ENCODE results near the gene DNAJA2. TPM values are rescaled to one million over a fixed set of nuclear protein-coding genes. Genes with fewer than 3 reads are reported as not detected.

Gene DNAJA2
- total RNA-seq, 2 experiments from 2014 or later: 55.6 to 70.2 TPM

DNA sequence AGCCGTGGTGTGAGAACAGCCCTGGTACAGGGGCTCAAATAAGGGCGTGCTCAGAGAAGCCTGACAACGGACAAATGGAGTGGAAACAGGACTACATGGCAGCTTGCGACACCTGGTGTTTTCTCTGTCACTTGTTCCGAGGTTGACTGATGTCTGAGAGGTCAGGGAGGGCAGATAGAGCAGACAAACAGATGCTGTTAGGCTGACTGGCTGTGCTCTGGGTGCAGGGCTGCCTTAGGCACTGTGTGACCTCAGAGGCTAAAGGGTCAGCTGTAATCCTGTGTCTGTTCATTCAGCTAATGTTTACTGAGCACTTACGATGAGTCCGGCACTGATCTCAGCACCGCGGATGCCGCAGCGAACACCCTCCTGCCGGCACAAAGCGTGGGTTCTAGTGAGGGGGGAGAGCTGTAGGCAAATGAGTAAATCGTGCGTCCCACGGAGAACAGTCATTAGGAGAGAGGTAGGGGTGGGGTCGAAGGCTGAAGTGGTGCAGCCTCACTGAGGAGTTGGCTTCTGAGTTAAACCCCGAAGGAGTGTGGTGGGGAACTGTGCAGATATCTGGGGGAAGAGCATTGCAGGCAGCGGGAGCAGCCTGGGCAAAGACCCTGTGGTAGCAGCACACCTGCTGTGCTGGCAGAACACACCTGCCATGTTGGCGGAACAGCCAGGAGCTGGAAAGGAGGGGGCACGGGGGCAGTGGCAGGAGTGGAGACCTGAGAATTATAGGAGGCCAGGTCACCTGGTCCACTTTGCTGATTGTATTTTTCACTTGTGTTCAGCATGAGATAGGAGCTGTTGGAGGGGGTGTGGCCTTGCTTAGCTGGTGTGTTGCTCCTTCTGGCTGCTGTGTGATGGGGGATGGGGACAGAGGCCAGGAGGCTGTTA, 54.3 kb downstream of the DNAJA2 start:
- CTCF ChIA-PET: interaction anchor here (1.6 to 2.6 kb wide), 3 partner anchors 11 to 65 kb away, joined by 4 to 13 read pairs (median 9); no protein-coding TSS in a partner anchor
- Mint-ChIP-seq H3K27me3 (no peaks in the 10 kb centered on the region), H3K27ac (no peak overlapping the region)

DNA sequence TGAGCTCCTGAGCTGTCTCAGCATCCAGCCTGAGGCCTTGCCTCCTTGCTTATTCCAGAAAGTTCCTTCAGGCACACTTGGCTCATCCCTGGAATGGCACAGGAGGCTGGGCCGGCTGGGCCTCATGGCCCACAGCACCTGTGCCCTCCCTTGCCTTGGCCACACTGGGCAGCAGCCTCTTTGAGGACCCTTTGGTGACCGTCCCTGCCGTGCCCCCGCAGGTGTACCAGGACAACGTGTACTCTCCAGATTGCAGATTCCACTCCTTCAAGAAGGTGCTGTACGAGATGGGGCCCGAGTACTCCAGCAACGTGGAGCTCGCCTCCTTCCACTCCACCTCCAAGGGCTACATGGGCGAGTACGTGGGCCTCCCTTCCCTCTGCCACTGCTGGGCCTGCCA, 55.1 kb downstream of the DNAJA2 start:
- DNase-seq (no peak), ATAC-seq (no peak)
- Mint-ChIP-seq H3K27ac (no peak overlapping the region), H3K4me3 (no peak overlapping the region), H3K27me3 (no peaks in the 10 kb centered on the region), H3K36me3 (peaks cover 13% of the 10 kb centered on the region), H3K9me3 (ENCODE audit: low read depth) (no peaks in the 10 kb centered on the region), H3K4me1 (no peaks in the 10 kb centered on the region)
- CTCF ChIA-PET: interaction anchor here (2.6 kb wide), 1 partner anchor 12 kb away, joined by 13 read pairs; no protein-coding TSS in a partner anchor

More for the DNA sequence above, 54.3 kb downstream of the DNAJA2 start:
- DNase-seq: no peak
- H3K4me1 Mint-ChIP-seq: no peaks in the 10 kb centered on the region
- no peak for ATAC-seq
- H3K36me3 Mint-ChIP-seq: peaks cover 13% of the 10 kb centered on the region
- H3K9me3 Mint-ChIP-seq (ENCODE audit: low read depth): no peaks in the 10 kb centered on the region
- H3K4me3 Mint-ChIP-seq: no peak overlapping the region

DNA sequence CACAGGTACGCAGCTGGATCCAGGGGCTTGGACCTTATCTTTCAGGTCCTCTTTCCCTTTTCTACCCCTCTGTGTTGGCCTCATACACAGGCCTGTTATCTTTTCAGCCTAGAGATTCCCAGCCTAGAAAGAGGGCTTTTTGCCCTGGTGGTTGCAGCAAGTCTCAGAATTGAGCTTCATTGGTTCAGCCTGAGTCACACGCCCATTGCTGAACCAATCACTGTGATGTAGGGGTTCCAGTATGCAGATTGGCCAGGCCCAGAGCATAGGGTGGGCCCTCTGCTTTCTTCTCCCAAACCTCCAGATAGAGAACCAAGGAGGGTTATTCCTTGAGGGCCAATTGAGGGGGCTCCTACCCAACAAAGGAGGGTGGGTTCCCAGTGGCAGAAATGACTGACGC, 56.5 kb downstream of the DNAJA2 start:
- H3K36me3 Mint-ChIP-seq: peaks cover 12% of the 10 kb centered on the region
- no peaks in the 10 kb centered on the region for H3K9me3 Mint-ChIP-seq (ENCODE audit: low read depth)
- H3K4me3 Mint-ChIP-seq: no peak overlapping the region
- no peaks in the 10 kb centered on the region for H3K4me1 Mint-ChIP-seq
- H3K27me3 Mint-ChIP-seq: no peaks in the 10 kb centered on the region
- CTCF ChIA-PET: interaction anchor here (0.6 to 2.6 kb wide), 5 partner anchors 9 to 106 kb away, joined by 3 to 13 read pairs (median 3); no protein-coding TSS in a partner anchor
- H3K27ac Mint-ChIP-seq: no peak overlapping the region
- ATAC-seq: no peak
- DNase-seq: no peak

DNA sequence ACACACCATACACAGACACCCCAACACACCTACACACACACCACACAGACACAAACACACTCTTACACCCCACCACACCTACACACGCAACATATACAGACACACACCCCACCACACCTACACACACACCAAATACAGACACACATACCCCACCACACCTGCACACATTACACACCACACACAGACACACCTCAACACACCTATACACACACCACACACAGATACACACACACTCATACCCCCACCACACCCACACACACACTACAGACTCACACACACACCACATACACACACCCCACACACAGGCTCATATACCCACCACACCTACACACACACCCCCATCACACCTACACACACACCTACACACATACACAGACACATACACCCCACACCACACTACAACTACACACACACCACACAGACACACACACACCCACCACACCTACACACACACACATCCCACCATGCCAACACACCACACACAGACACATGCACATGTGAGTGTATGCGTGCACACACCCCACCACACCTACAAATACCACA, 57.9 kb downstream of the DNAJA2 start:
- H3K9me3 Mint-ChIP-seq (ENCODE audit: low read depth): no peaks in the 10 kb centered on the region
- ATAC-seq (no peak), DNase-seq (no peak)
- H3K36me3 Mint-ChIP-seq: peaks cover 13% of the 10 kb centered on the region
- H3K27ac Mint-ChIP-seq: no peak overlapping the region
- CTCF ChIA-PET: no interaction called here
- H3K27me3 Mint-ChIP-seq: no peaks in the 10 kb centered on the region
- H3K4me3 Mint-ChIP-seq: no peak overlapping the region
- H3K4me1 Mint-ChIP-seq: peaks cover 6% of the 10 kb centered on the region

DNA sequence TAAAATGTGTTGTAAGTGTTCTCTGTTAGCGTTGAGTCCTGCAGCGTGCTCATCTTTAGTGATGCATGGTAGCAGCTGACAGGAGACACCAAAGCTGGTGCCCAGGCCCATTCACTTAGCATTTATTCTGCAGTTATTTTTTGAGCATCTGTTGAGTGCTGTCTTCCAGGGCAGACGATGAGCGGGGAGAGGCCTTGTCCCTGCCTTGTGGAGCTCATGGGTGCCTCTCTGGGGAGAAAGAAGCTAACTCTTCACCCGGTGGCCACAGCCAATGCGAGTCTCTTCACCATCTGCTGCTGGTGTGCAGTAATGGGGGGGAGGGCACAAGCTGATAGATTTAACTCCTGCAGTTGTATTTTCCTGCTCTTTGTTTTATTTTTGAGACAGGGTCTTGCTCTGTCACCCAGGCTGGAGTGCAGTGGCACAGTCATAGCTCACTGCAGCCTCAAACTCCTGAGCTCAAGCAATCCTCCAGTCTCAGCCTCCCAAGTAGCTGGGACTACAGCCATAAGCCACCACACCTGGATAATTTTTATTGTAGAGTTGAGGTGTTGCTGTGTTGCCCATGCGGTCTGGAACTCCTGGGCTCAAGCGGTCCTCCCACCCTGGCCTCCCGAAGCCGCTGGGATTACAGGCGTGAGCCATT, 58.8 kb downstream of the DNAJA2 start:
- DNase-seq (no peak), ATAC-seq (no peak)
- no peaks in the 10 kb centered on the region for H3K9me3 Mint-ChIP-seq (ENCODE audit: low read depth)
- H3K36me3 Mint-ChIP-seq: peaks cover 13% of the 10 kb centered on the region
- no peak overlapping the region for H3K27ac Mint-ChIP-seq
- no peaks in the 10 kb centered on the region for H3K27me3 Mint-ChIP-seq
- CTCF ChIA-PET: no interaction called here
- H3K4me1 Mint-ChIP-seq: peaks cover 6% of the 10 kb centered on the region
- no peak overlapping the region for H3K4me3 Mint-ChIP-seq

DNA sequence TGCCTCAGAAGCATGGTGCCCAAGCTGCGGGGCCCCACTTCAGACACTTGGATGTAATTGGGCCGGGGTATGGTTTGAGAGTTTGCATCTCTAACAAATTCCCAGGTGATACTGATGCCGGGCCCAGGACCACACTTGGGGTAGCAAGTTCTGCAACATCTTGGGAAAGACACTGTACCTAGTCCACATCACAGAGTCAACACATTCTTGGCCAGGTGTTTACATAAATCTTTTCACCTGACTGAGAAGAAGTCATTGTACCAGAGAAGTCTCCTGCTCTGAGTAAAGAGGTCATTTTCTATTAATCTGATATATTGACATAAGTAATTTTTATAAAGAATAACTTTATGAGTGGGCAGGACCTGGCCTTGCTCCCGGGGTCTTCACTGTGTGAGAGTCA, 61.8 kb downstream of the DNAJA2 start:
- Mint-ChIP-seq H3K4me3 (no peak overlapping the region), H3K27me3 (no peaks in the 10 kb centered on the region), H3K4me1 (peaks cover 13% of the 10 kb centered on the region), H3K36me3 (peaks cover 11% of the 10 kb centered on the region), H3K27ac (no peak overlapping the region), H3K9me3 (ENCODE audit: low read depth) (no peaks in the 10 kb centered on the region)
- no peak for DNase-seq
- ATAC-seq: no peak
- CTCF ChIA-PET: interaction anchor here (1.7 to 9.1 kb wide), 2 partner anchors 18 to 59 kb away, joined by 4 to 97 read pairs; no protein-coding TSS in a partner anchor

DNA sequence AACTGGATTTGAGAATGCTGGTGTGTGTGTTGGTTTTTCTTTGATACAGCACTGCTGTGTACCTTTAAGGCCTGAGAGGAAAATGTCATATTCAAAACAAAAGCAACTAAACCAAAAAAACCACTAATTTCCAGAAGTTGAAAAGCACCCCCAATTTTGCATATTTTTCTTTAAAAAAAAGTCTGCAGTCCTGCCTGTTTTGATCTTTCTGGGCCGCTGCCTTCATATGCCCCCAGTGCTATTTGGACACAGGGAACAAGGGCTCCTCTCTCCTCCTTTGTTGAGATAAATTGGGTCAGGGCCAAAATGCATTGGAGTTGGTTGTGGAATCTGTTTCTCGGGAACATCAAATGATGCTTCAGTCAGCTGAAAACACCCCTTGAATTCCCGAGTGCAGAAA, 62.4 kb downstream of the DNAJA2 start:
- no peak for ATAC-seq
- Mint-ChIP-seq H3K9me3 (ENCODE audit: low read depth) (no peaks in the 10 kb centered on the region), H3K4me3 (no peak overlapping the region), H3K27ac (peak overlapping the region; percentile 21), H3K4me1 (peaks cover 13% of the 10 kb centered on the region), H3K36me3 (peaks cover 11% of the 10 kb centered on the region), H3K27me3 (no peaks in the 10 kb centered on the region)
- DNase-seq: no peak
- CTCF ChIA-PET: interaction anchor here (1.0 to 9.1 kb wide), 4 partner anchors 12 to 237 kb away, joined by 5 to 97 read pairs (median 29); partner anchors contain the start of gene GPT2

DNA sequence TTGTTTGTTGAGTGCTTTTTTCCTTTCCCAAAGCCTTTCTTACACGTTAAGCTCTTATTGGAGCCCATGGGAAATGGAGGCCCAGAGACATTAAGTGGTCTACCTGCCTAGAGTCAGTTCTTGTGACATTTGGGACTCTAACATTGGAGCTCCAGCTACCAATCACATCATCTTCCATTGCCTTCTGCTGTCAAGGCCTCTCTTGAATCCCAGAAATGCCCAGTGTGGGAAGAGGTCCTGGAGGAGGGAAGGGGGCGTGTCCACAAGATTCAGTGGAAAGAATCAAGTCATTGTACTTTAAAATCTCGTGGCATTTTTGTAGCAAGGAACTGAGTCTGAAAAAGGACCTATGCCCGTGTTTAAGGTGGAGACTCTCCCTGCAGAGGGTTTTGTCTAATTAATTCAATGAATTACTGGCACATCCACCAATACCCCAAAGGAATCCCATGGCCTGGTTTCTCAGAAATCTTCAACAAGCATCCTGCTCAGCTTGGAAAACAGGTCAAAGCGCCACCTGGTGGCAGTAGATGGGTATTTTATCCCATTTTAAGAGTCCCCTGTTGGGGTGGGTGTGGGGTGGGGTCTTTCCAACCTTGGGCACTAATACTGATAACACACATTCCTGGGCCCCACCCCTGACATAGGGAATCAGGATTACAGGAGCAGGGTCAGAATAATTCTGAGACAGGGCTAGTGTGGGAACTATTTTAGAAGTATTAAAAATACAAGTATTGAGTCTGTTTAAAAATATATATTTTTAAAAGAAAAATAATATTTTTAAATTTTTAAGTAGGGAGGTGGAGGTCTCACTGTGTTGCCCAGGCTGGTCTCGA, 64.7 kb downstream of the DNAJA2 start:
- Mint-ChIP-seq H3K36me3 (peaks cover 3% of the 10 kb centered on the region), H3K4me3 (no peak overlapping the region), H3K9me3 (ENCODE audit: low read depth) (no peaks in the 10 kb centered on the region), H3K27me3 (no peaks in the 10 kb centered on the region), H3K27ac (no peak overlapping the region), H3K4me1 (peaks cover 13% of the 10 kb centered on the region)
- CTCF ChIA-PET: interaction anchor here (0.6 to 9.1 kb wide), 18 partner anchors 9 to 277 kb away, joined by 3 to 97 read pairs (median 4); partner anchors contain the start of gene GPT2
- DNase-seq (peak; percentile 66), ATAC-seq (peak; percentile 41)

DNA sequence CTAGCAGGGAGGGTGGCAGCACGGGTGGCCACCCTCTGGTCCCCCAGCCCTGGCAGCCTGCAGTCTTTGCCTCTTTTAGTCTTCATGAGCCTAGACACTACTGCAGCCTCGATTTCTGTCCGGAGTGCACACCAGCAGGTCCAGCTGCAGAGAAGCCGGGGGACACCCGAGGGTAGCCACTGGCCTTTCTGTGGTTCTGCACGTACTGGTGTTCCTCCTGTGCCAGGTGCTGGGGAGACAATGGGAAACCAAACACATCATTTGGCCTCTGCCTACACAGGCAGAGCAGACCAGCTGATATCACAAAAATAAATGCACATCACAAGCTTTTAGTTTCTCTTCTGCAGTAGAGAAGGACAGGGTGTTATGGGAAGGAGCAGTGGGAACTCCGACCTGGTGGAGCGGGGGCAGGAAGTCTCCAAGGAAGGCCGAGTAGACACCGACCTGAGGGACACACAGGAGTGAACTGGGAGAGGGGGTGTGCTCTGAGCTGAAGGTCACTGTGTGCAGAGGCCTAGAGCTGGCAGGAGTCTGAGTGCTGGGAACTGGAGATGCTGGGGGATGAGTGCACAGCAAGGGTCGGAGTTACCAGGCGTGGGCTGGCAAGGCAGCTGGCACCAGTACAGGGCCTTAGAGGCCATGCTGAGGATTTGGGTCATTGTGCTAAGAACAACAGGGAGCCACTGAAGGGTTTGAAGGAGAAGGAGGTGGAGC, 66.3 kb downstream of the DNAJA2 start:
- DNase-seq (no peak), ATAC-seq (no peak)
- CTCF ChIA-PET: interaction anchor here (4.3 to 9.1 kb wide), 3 partner anchors 22 to 233 kb away, joined by 27 to 97 read pairs (median 31); partner anchors contain the start of gene GPT2
- Mint-ChIP-seq H3K27me3 (no peaks in the 10 kb centered on the region), H3K36me3 (peaks cover 1% of the 10 kb centered on the region), H3K4me3 (no peak overlapping the region), H3K9me3 (ENCODE audit: low read depth) (no peaks in the 10 kb centered on the region), H3K4me1 (peaks cover 13% of the 10 kb centered on the region), H3K27ac (no peak overlapping the region)

DNA sequence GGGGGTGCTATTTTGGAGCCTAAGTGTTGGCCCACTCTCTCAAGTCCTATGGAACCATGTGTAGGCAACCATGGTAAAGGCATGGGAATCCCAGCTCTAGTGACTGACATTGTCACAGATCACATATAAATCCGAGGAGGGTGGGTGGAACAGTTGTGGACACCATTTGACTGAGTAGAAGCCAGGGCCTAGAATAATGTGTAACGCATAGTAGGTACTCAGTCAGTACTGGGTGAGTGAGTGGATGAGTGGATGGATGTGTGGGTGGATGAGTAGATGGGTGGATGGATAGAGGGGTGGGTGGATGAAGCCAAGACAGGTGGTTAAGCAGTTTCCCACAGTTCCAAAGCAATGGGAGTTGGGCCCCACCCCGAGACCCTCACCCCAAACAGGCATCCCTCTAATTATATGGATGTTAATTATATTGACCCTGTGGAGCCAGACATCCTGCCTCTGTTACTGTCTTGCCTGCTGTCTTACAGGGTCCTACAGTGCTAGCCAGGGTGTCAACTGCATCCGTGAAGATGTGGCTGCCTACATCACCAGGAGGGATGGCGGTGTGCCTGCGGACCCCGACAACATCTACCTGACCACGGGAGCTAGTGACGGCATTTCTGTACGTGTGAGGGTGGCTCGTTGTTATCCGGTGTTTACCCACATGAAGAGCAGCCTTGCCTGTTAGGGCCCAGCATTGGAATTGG, 67.0 kb downstream of the DNAJA2 start:
- DNase-seq: no peak
- CTCF ChIA-PET: interaction anchor here (0.7 to 9.1 kb wide), 5 partner anchors 22 to 232 kb away, joined by 3 to 97 read pairs (median 27); partner anchors contain the start of gene GPT2
- no peaks in the 10 kb centered on the region for H3K27me3 Mint-ChIP-seq
- no peak overlapping the region for H3K4me3 Mint-ChIP-seq
- ATAC-seq: no peak
- H3K4me1 Mint-ChIP-seq: peaks cover 13% of the 10 kb centered on the region
- no peaks in the 10 kb centered on the region for H3K9me3 Mint-ChIP-seq (ENCODE audit: low read depth)
- H3K27ac Mint-ChIP-seq: no peak overlapping the region
- peaks cover 1% of the 10 kb centered on the region for H3K36me3 Mint-ChIP-seq
